ENCODE data around the gene IL13.

DNA sequence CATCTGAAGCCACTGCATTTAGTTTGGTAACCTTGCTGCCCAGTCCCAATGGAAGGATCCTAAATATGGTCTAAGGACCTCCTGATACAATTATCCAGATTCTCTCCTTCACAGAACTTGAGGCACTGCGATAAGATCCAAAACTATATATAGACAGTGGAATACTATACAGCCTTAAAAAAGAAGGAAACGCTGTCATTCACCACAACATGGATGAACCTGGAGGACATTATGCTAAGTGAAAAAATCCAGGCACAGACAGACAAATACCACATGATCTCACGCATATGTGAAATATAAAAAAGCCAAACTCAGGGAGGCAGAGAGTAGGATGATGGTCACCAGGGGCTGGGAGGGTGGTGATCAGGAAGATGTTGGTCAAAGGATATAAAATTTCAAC, 13.0 kb downstream of the IL13 start:
- no peak for TF ChIP-seq CTCF (optimal IDR thresholded peaks at IDR 0.05 in 1 of 3, IDR thresholded peaks at IDR 0.05 in 1 of 3, conservative IDR thresholded peaks at IDR 0.05 in 1 of 3; ENCODE audit: extremely low read depth in 1 of 3, insufficient read depth in 2 of 3, low read length in 3 of 3)
- TF ChIP-seq EZH2 (IDR thresholded peaks at IDR 0.05; ENCODE audit: low read length), result no peak

Measured in keratinocyte (primary cell).